Hematopoietic multipotent progenitor cell treated with erythropoietin and hydrocortisone succinate and interleukin-3 and kit ligand, for 6 days (in vitro differentiated cells): ENCODE data around the gene VSNL1.

ENCODE experiments used
- DNase-seq: peaks from one replicate; pipeline ENCODE4 v3.0.0-alpha.2; 2015

The VSNL1 gene

GRCh38 chr2:17615728-17616351 lies 75.3 kb downstream of the VSNL1 start:
- no peak for DNase-seq

DNA sequence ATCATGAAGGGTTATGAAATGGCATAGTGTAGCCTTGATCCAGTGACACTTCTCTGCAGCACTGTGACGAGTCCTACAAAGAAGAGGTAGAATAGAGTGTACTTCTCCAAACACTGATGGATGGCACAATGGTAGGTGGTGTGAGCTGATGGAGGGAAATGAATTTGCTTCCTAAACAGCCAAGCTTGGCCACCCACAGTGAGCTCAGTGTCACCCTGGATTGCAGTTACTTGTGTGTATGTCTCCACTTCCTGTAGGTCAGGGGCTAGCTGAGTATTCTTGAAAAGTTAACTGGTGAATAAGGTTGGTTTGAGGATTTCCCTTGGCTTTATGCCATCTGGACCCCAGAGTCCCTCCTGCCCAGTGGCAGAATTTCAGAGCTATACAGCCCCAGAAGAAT lies 75.9 kb downstream of the VSNL1 start:
- no peak for DNase-seq

- no peak for DNase-seq
These were observed 77.0 kb downstream of the VSNL1 start for GRCh38 chr2:17617516-17617915.

- DNase-seq, result no peak
These were observed 77.5 kb downstream of the VSNL1 start for GRCh38 chr2:17617955-17618354.

GRCh38 chr2:17620280-17620679 lies 79.8 kb downstream of the VSNL1 start:
- DNase-seq, result no peak

DNA sequence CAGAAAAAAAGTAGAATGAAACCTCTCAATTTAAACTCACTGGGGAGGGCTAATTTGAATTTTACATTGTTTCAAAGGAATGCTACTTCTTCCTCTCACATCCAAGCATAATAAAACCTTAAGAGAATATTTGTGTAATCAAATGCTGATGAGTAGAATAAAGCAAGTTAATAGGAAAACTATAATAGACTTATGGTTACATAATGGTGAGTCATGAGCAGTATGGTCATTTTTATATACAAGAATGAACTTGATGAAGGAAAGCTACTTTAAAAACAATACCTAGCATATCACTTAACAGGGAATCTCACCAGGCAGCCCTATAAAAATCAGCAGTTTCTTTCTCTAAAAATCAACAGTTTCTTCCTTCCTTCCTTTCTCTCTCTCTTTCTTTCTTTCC lies 80.3 kb downstream of the VSNL1 start:
- no peak for DNase-seq

DNA sequence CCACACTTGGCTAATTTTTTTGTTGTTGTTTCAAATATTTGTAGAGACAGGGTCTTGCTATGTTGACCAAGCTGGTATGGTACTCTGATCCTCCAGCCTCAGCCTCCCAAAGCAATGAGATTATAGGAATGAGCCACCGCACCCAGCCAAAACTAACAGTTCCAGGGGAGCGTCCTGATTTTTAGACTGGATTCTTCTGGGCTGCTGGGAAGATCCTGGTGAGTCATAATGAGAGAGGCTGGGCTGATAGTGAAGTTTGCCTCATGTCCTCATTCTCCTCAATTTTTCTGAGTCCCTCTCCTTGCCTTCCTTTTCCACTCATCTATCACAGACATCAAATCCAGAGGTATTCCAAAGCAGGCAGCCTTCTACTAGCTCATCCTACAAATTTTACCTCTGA lies 81.3 kb downstream of the VSNL1 start:
- DNase-seq, result no peak

DNA sequence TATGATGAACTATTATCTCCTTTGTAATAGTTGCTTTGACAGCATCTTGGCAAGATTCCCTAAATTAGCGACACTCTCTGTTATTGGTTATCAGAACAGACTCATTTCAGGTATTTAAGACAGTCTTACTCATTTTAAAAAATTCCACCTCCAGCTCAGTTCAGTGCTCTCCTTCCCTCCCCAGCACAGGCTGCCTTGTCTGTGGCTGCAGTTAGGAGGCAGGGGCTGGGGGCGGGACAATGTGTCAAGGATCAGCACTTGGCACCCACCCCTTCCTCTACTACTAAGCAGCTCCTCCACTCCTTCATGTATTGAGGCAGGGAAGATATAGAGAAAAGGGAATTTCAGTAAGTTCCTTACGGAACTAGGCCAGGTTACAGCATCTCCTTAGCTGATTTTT lies 85.0 kb downstream of the VSNL1 start:
- no peak for DNase-seq

DNA sequence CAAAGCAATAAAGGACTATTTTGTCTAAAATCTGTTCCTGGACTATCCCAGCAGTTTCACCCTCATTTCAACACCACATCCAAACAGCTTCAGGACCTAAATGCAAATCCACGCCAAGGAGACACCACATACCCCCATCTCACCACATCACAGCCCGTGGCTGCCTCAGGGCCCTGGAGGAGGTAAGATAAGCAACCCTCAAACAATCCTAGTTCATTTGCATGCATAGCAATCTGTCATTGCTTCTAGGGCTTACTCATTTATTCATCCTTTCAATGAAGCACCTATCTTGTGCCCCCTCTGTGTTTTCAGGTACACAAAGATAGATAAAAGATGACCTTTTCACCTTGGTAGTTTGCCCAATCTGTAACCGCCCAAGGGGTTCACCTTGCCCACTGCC lies 86.5 kb downstream of the VSNL1 start:
- DNase-seq, result peak; percentile 7

- DNase-seq, result no peak
These were observed 86.9 kb downstream of the VSNL1 start for GRCh38 chr2:17627434-17627833.

DNA sequence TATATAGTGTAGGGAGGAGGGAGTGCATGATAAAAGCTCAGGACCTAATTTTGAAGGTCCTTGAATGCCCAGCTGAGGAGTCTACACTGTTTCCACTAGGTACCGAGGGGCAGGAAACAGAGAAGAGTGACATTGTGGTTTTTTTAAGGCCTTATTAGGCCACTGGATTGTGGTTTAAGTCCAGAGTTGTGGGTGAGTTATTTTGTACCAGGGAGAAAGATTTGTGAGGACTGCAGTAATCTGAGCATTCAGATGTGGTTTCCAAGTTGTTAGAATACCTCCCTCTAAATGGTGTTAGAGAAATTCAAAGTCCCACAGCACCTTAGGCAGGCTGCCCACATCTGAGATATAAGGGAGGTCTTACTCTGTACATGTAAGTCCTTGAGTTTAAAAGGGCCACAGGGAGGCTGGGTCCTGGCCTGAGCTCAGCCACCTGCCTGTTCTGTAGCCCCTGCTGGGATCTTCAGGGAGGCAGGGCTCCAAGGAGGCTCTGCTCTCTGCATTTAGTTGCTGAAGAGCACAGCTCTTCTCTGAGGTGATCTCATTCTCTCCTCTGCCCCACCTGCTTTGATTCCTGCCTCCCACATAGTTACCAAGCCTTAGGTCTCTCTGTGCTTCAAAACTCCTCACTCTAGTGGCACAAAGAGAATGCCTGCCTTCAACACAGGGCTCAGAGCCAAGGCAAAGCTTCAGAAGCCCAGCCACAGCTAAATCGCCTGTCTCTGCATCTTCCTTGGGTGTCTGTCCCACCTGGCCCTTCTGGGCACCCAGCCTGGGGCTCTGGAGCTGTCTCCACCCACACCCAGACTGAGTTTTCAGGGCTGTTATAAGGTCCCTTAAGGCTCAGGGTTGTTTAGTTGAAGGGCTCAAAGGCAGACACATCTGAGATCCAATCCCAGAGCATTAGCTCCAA lies 88.1 kb downstream of the VSNL1 start:
- no peak for DNase-seq

DNA sequence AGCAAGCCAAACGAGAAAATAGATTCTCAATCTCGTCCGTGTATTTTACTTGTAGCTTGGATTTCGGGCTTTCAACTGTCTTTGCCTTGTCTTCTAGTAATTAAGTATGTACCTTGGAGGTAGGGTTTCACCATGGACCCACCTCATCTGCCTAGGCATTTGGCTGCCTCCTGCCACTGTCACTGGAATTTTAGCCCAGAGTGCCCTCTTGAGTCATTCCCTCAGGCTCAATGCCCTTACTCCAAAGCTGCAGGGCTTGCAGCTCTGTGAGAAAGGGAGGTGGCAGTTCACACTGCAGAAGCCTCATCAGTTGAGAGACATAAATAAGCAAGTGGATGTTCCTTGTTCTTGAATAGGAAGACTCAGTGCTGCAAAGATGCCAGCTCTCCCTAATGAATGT lies 89.6 kb downstream of the VSNL1 start:
- no peak for DNase-seq

DNA sequence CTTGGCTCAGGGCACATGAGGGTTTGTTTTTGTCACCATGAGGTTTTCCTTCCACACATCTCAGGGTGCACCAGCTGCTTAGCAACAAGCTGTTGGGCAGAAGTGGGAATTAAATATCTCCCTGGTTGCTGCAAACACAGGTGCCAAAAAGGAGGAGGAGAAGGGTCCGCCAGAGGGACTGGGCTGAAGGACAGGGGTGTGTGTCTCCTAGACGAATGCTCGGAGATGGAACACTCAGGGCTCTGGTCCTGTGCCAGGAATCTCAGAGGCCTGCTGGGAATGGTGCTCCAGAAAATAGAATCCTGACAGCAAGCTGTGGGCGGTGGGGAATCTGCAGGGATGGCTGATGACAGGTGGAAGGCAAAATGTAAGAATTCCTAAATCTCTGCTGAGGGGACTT lies 94.5 kb downstream of the VSNL1 start:
- DNase-seq, result no peak

- DNase-seq, result no peak
These were observed 95.8 kb downstream of the VSNL1 start for GRCh38 chr2:17636257-17636656.

DNA sequence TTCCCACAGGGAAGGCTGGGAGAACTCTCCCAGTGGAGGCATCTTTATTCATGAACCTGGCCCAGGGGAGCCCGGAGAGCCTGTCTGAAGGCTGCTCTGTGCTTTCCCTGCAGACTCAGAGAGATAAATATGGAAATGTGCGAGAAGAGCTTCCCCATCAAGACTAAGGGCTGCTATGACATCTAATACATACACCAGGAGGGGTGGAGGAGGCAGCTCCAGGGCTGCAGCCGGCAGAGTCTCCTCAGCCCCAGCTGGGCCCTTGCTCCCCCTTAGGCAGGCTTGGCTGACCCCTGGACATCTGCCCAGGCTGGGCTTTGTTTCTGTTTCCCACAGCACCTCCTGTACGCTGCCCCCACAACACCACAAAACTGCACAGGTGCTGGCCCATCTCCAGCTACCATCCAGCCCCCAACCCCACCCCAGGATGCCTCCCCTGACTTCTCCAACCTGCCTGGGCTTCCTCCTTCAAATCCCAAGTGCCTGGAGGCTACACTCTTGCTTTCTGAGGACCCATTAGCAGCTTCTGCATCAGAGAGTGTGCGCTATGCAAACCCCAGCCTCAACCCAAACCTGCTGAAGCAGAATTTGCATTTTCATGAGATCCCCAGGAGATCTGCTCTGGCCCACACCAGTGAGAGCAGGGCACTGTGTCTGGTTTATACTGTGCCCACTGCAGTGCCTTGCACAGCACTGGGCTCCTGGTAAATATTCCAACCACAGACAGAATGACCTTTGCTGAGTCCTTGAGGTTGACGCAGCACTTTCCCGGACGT lies 96.8 kb downstream of the VSNL1 start:
- no peak for DNase-seq

DNA sequence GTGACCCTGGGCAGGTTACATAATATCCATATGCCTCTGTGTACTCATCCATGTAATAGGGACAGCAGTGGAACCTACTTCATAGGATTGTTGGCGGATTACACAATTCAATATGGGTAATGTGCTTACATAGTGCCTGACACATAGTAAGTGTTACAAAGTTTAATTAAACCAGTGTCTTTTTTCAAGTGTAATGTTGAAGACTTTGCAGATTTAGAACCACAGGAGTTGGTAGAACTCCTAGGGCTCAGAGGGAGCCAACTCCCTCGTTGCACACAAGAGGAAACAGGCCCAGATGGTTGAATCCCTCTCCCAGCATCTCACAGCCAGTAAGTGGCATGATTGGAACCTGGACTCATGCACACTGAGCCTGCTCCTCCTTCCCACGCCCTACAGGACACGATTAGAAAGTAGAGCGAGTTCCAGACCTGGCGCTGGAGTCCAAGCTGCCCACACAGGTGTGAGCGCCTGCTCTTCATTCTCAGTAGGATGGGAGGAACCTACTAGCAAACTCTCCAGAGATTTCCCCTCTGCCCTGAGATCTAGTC lies 97.8 kb downstream of the VSNL1 start:
- no peak for DNase-seq

GRCh38 chr2:17640406-17640805 lies 99.9 kb downstream of the VSNL1 start:
- DNase-seq, result no peak

- no peak for DNase-seq
These were observed 102.6 kb downstream of the VSNL1 start for GRCh38 chr2:17643031-17643615.

DNA sequence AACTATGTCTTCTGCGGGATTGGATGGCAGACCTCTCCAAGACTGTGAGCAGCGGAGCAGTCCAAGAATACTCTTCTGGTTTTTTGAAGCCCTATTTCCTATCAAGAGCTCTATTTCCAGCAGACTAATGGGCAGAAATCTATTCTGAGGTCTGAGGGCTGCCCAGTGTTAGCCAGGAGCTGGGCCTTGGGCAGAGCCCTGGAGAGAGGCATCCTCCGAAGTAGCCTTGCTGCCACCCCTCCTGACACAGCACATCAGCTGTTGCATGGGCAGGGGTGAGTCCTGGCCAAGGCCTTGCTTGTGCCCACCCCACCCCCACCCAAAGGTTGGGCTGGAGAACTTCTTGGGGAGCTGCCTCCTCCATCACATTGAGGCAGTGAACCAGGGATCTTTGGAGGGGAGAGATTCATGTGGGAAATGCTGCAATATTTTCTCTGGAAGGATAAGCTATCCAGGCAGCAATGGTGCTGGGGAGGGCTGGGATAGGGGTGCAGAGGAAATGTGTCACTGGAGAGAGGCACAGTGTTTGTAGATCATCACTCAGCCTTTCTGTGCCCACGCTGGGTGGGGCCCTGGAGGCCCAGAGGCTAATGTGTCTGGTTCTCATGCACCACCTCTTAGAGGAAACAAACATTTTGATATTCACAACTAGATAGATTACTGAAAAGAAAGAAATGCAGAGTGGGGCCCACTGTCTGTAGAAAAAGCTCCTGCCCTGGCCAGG lies 104.7 kb downstream of the VSNL1 start:
- no peak for DNase-seq

- peak; percentile 75 for DNase-seq
These were observed 105.6 kb downstream of the VSNL1 start for GRCh38 chr2:17646081-17646554.

GRCh38 chr2:17646838-17647701 lies 106.6 kb downstream of the VSNL1 start:
- DNase-seq, result no peak
